Measurements from ENCODE around the gene LHX5.

Gene LHX5

DNA sequence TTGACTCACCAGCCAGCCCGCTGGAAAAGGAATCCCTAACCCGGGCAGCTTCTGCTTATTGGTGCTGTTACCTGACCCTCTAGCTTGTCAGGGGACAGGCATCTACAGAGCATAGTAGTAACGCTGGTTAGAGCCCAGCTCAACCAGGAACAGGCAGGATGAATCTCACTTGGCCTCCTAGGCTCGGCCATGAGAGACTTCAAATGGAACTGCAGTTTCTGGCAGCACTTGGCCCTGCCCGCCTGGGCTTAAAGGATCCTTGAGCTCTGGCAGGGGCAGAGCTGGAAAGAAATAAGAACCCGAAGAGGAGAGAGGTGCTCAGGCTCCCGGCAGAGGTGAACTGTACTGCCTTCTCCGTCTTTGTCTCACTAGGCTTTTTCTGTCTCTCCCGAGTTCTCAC lies 2.3 kb upstream of the LHX5 start:
- Histone ChIP-seq H3K79me2 (ENCODE audit: insufficient read depth, low read length) (no peaks in the 10 kb centered on the region), H3F3A (ENCODE audit: insufficient read depth) (no peaks in the 10 kb centered on the region), H3K9ac (ENCODE audit: low read length) (no peak overlapping the region), H3K27me3 (ENCODE audit: low read length) (no peaks in the 10 kb centered on the region), H3K9me3 (ENCODE audit: insufficient read depth, low read length) (no peaks in the 10 kb centered on the region), H4K20me1 (ENCODE audit: low read depth, low read length) (no peaks in the 10 kb centered on the region), H3K27ac (ENCODE audit: low read depth, low read length) (no peak overlapping the region), H3K4me3 (ENCODE audit: insufficient read depth, low read length, poor library complexity, severe bottlenecking) (no peak overlapping the region), H3K4me2 (ENCODE audit: low read depth, low read length, poor library complexity, severe bottlenecking) (no peak overlapping the region), H2AFZ (ENCODE audit: low read depth, low read length, severe bottlenecking) (no peak overlapping the region), H3K36me3 (ENCODE audit: low read length) (no peaks in the 10 kb centered on the region), H3K9me2 (replicated peaks; ENCODE audit: insufficient read depth, low read length) (no peaks in the 10 kb centered on the region)
- TF ChIP-seq EZH2phosphoT487 (conservative IDR thresholded peaks at IDR 0.05; ENCODE audit: low read length), result no peak
- TF ChIP-seq, protein P1, sequence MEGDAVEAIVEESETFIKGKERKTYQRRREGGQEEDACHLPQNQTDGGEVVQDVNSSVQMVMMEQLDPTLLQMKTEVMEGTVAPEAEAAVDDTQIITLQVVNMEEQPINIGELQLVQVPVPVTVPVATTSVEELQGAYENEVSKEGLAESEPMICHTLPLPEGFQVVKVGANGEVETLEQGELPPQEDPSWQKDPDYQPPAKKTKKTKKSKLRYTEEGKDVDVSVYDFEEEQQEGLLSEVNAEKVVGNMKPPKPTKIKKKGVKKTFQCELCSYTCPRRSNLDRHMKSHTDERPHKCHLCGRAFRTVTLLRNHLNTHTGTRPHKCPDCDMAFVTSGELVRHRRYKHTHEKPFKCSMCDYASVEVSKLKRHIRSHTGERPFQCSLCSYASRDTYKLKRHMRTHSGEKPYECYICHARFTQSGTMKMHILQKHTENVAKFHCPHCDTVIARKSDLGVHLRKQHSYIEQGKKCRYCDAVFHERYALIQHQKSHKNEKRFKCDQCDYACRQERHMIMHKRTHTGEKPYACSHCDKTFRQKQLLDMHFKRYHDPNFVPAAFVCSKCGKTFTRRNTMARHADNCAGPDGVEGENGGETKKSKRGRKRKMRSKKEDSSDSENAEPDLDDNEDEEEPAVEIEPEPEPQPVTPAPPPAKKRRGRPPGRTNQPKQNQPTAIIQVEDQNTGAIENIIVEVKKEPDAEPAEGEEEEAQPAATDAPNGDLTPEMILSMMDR (IDR thresholded peaks at IDR 0.05; ENCODE audit: insufficient read depth, low read length, poor library complexity, severe bottlenecking), result no peak

- no peak overlapping the region for H3K4me3 ChIP-seq (ENCODE audit: insufficient read depth, low read length, poor library complexity, severe bottlenecking)
- H3K9ac ChIP-seq (ENCODE audit: low read length), result no peak overlapping the region
- no peak for TF ChIP-seq EZH2phosphoT487 (conservative IDR thresholded peaks at IDR 0.05; ENCODE audit: low read length)
- H3K27ac ChIP-seq (ENCODE audit: low read depth, low read length), result no peak overlapping the region
- no peak overlapping the region for H2AFZ ChIP-seq (ENCODE audit: low read depth, low read length, severe bottlenecking)
- no peaks in the 10 kb centered on the region for H3K9me2 ChIP-seq (replicated peaks; ENCODE audit: insufficient read depth, low read length)
- H3F3A ChIP-seq (ENCODE audit: insufficient read depth), result no peaks in the 10 kb centered on the region
- no peaks in the 10 kb centered on the region for H3K36me3 ChIP-seq (ENCODE audit: low read length)
- no peak overlapping the region for H3K4me2 ChIP-seq (ENCODE audit: low read depth, low read length, poor library complexity, severe bottlenecking)
- H4K20me1 ChIP-seq (ENCODE audit: low read depth, low read length), result no peaks in the 10 kb centered on the region
- no peaks in the 10 kb centered on the region for H3K79me2 ChIP-seq (ENCODE audit: insufficient read depth, low read length)
- no peaks in the 10 kb centered on the region for H3K9me3 ChIP-seq (ENCODE audit: insufficient read depth, low read length)
- no peaks in the 10 kb centered on the region for H3K27me3 ChIP-seq (ENCODE audit: low read length)
Measured at GRCh38 chr12:113473400-113473799, 1.7 kb upstream of the LHX5 start.

DNA sequence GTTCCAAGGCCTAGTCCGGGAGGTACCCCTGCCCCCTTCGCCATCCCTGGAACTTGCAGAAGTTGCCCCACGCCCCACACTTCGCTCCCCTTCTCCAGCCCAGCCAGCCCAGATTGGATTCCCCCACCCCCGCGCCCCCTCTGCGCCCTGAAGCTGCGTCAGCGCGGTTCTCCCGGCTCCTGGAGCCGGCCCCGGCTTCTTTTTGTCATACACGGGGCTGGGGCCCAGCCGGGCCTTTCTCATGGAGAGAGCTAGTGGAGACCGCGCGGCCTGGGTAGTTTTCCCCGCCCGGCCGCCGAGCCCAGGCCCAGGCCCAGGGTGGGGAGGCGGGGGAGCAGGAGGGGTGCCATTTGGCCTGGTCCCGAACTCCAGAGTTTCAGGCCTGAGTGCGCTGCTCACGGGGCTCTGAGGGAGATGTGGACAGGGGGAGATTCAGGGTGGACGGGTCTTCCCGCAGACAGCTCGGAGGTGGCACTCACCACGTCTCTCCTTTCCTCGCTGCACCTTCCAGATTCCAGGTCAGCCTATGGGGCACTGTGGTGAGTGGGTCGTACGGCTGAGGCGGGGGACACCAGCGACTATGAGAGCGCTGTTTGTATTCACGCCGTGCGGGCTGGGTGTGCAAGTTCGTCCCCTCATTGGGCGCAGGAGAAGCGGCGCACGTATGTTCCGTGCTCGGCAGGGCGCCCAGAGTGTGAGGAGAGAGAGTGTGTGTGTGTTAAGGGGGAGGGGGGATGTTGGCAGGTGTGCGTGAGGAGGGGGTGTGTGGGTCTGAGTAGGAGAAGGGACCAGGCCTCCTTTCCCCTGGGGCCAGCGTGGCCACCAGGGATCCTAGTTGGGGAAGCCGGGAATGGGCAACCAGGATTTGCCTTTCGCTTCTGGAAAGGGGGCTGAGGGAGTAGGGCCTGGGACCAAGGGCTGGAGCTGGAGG lies 785 bp upstream of the LHX5 start:
- no peaks in the 10 kb centered on the region for H3K27me3 ChIP-seq (ENCODE audit: low read length)

More for the DNA sequence above, 785 bp upstream of the LHX5 start:
- Histone ChIP-seq H3K9me3 (ENCODE audit: insufficient read depth, low read length) (no peaks in the 10 kb centered on the region), H3K27ac (ENCODE audit: low read depth, low read length) (no peak overlapping the region), H3F3A (ENCODE audit: insufficient read depth) (no peaks in the 10 kb centered on the region), H3K36me3 (ENCODE audit: low read length) (no peaks in the 10 kb centered on the region), H3K9ac (ENCODE audit: low read length) (no peak overlapping the region), H3K9me2 (replicated peaks; ENCODE audit: insufficient read depth, low read length) (no peaks in the 10 kb centered on the region), H4K20me1 (ENCODE audit: low read depth, low read length) (no peaks in the 10 kb centered on the region), H3K4me3 (ENCODE audit: insufficient read depth, low read length, poor library complexity, severe bottlenecking) (no peak overlapping the region), H3K4me2 (ENCODE audit: low read depth, low read length, poor library complexity, severe bottlenecking) (no peak overlapping the region), H3K79me2 (ENCODE audit: insufficient read depth, low read length) (no peaks in the 10 kb centered on the region), H2AFZ (ENCODE audit: low read depth, low read length, severe bottlenecking) (no peak overlapping the region)
- TF ChIP-seq, protein P1 (IDR thresholded peaks at IDR 0.05; ENCODE audit: insufficient read depth, low read length, poor library complexity, severe bottlenecking), result no peak
- no peak for TF ChIP-seq EZH2phosphoT487 (conservative IDR thresholded peaks at IDR 0.05; ENCODE audit: low read length)

Measured in SU-DHL-6 (cell line).